NB4 (cell line): ENCODE measurements around the gene FBXW4.

ENCODE experiments used
- POLR2A ChIP-seq: IDR thresholded peaks from 2 replicates; pipeline ENCODE4 v1.6.1; 2011; ENCODE audit warnings: mild to moderate bottlenecking; ENCODE audit not compliant: insufficient read length; ENCODE audit errors: extremely low read depth
- TF ChIP-seq, protein P1 (sequence below): IDR thresholded peaks from one replicate; pipeline ENCODE4 v1.5.1; 2012; ENCODE audit warnings: low read depth, low read length
- TF ChIP-seq, protein P2 (sequence below): IDR thresholded peaks from 2 replicates; pipeline ENCODE4 v1.6.1; 2011; ENCODE audit warnings: low read depth, low read length

DNA sequence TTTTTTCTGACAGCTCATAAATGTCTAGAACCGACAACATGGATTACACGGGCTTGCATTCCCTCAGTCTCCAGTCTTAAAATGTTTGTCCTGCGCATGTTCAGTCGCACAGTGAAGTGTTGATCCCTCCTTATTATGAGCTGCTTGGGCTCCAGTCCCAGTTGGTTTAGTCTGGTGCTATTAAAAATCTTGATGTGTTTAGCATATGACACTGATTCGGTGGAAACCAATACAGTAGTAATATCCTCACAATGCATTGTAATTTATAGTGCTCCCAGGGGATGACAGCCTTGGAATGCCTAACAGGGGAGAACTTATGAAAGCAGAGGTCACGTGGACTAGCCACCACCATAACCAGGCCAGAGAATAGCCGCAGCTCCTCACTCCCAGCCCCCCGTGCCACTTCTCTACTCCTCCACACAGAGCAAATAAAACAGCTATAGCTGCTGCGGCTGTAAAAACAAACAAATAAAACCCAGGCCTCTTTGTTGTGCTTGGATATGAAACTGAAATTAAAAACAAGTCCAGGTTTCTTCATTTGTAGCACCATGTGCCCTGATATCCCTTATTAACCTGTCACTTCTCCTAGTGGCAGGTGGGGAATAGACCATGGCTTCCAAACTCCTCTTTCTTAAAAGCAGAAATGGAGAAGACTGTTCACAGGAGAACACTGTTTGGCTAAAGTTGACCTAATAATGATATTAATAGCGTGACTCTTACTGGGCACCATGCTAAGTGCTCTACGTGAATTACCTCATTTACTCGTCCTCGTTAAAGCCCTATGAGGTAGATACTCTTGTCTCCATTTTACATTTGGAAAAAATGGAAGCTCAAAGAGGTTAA lies 99.2 kb downstream of the FBXW4 start:
- no peak for TF ChIP-seq POLR2A
- TF ChIP-seq, protein P1, sequence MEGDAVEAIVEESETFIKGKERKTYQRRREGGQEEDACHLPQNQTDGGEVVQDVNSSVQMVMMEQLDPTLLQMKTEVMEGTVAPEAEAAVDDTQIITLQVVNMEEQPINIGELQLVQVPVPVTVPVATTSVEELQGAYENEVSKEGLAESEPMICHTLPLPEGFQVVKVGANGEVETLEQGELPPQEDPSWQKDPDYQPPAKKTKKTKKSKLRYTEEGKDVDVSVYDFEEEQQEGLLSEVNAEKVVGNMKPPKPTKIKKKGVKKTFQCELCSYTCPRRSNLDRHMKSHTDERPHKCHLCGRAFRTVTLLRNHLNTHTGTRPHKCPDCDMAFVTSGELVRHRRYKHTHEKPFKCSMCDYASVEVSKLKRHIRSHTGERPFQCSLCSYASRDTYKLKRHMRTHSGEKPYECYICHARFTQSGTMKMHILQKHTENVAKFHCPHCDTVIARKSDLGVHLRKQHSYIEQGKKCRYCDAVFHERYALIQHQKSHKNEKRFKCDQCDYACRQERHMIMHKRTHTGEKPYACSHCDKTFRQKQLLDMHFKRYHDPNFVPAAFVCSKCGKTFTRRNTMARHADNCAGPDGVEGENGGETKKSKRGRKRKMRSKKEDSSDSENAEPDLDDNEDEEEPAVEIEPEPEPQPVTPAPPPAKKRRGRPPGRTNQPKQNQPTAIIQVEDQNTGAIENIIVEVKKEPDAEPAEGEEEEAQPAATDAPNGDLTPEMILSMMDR, result no peak
- TF ChIP-seq, protein P2, sequence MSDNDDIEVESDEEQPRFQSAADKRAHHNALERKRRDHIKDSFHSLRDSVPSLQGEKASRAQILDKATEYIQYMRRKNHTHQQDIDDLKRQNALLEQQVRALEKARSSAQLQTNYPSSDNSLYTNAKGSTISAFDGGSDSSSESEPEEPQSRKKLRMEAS, result no peak
